T47D (cell line): Measurements from ENCODE around the gene UTP4.
A peak's percentile ranks its signal among the peaks of the same experiment; 100 is the strongest.

Source experiments
- DNase-seq, 2 experiments: peaks; one replicate each; pipeline versions ENCODE4 v3.0.0 to v3.0.0-alpha.2; 2011 to 2012; ENCODE audit warnings: low read depth in 1 of 2, low spot score in 1 of 2
- JUND ChIP-seq: IDR thresholded peaks from 2 replicates; pipeline ENCODE4 v1.6.1; 2012; ENCODE audit warnings: low read depth
- in situ Hi-C: cut with HindIII; loops from 2 replicates; pipeline ENCODE4 v1.10.0; 2016; ENCODE audit warnings: low sequenced_read_pairs, low pct_unique_long_range_greater_than_20kb

UTP4 gene

GRCh38 chr16:69105501-69106361 is 26.7 kb upstream of the UTP4 start, which contains the start of gene HAS3:
HAS3 (plus strand) TSS chr16:69105653; CDS start chr16:69109396, 3,743 bp downstream.
- DNase-seq = peak; percentile 83 to 86
- no peak for TF ChIP-seq JUND
- in situ Hi-C loops = no loop called here

GRCh38 chr16:69106491-69107315 is 25.7 kb upstream of the UTP4 start:
- peak in 1 of 2 experiments; percentile 28 for DNase-seq
- TF ChIP-seq JUND = no peak
- in situ Hi-C loops = no loop called here

- in situ Hi-C loops = no loop called here
- DNase-seq = no peak
- TF ChIP-seq JUND = no peak
Measured at GRCh38 chr16:69107316-69107962, 25.0 kb upstream of the UTP4 start.

- in situ Hi-C loops = no loop called here
- DNase-seq = no peak
- no peak for TF ChIP-seq JUND
Measured at GRCh38 chr16:69108064-69108904, 24.2 kb upstream of the UTP4 start.

- no peak for TF ChIP-seq JUND
- in situ Hi-C loops = no loop called here
- DNase-seq = no peak
Measured at GRCh38 chr16:69108905-69109252, 23.6 kb upstream of the UTP4 start.

- DNase-seq = no peak
- TF ChIP-seq JUND = no peak
- in situ Hi-C loops = no loop called here
Measured at GRCh38 chr16:69109486-69110270, 22.8 kb upstream of the UTP4 start.

GRCh38 chr16:69110406-69110805 is 22.0 kb upstream of the UTP4 start:
- DNase-seq = no peak
- no peak for TF ChIP-seq JUND
- in situ Hi-C loops = no loop called here

- DNase-seq = no peak
- in situ Hi-C loops = no loop called here
- no peak for TF ChIP-seq JUND
Measured at GRCh38 chr16:69111216-69111875, 21.1 kb upstream of the UTP4 start.

GRCh38 chr16:69111876-69112230 is 20.6 kb upstream of the UTP4 start:
- in situ Hi-C loops = no loop called here
- TF ChIP-seq JUND = no peak
- no peak for DNase-seq

- in situ Hi-C loops = no loop called here
- peak; percentile 59 to 77 for DNase-seq
- TF ChIP-seq JUND = no peak
Measured at GRCh38 chr16:69112285-69113129, 19.9 kb upstream of the UTP4 start.

GRCh38 chr16:69113216-69113615 is 19.2 kb upstream of the UTP4 start:
- in situ Hi-C loops = no loop called here
- no peak for TF ChIP-seq JUND
- no peak for DNase-seq
